Measurements from ENCODE around the gene PNMT.

GRCh38 chr17:39662551-39663339 lies 5.5 kb upstream of the PNMT start:
- TF ChIP-seq CTCF (IDR thresholded peaks at IDR 0.05; ENCODE audit: poor library complexity) (no peak), EZH2 (IDR thresholded peaks at IDR 0.05; ENCODE audit: borderline replicate concordance) (no peak)

All from hepatocyte (in vitro differentiated cells).